HG03066 (cell line): Measurements from ENCODE around the gene BEND5.

Source experiments
- ATAC-seq: cut with Tn5 transposase; IDR thresholded peaks from one replicate; pipeline ENCODE4 v1.9.1; 2021; ENCODE audit warnings: low read depth; ENCODE audit not compliant: unreplicated experiment

BEND5 gene

GRCh38 chr1:48726557-48727215 is 50.0 kb downstream of the BEND5 start:
- no peak for ATAC-seq

GRCh38 chr1:48726139-48726538 is 50.6 kb downstream of the BEND5 start:
- ATAC-seq: no peak

GRCh38 chr1:48725341-48726046 is 51.2 kb downstream of the BEND5 start:
- ATAC-seq: no peak

GRCh38 chr1:48720929-48721328 is 55.8 kb downstream of the BEND5 start:
- ATAC-seq: no peak

GRCh38 chr1:48718705-48719104 is 58.0 kb downstream of the BEND5 start:
- ATAC-seq: no peak

- no peak for ATAC-seq
Observed at GRCh38 chr1:48718116-48718630, 58.5 kb downstream of the BEND5 start.

GRCh38 chr1:48717082-48717481 is 59.6 kb downstream of the BEND5 start:
- ATAC-seq: no peak

- ATAC-seq: no peak
Observed at GRCh38 chr1:48715921-48716320, 60.8 kb downstream of the BEND5 start.

- no peak for ATAC-seq
Observed at GRCh38 chr1:48710915-48711314, 65.8 kb downstream of the BEND5 start.

GRCh38 chr1:48710318-48710717 is 66.4 kb downstream of the BEND5 start:
- no peak for ATAC-seq

- ATAC-seq: no peak
Observed at GRCh38 chr1:48704736-48705135, 72.0 kb downstream of the BEND5 start.

- ATAC-seq: no peak
Observed at GRCh38 chr1:48701445-48701844, 75.2 kb downstream of the BEND5 start.

- peak; percentile 77 for ATAC-seq
Observed at GRCh38 chr1:48697066-48697707, 79.5 kb downstream of the BEND5 start.

- no peak for ATAC-seq
Observed at GRCh38 chr1:48695161-48695560, 81.5 kb downstream of the BEND5 start.

GRCh38 chr1:48693674-48694320 is 82.9 kb downstream of the BEND5 start:
- ATAC-seq: no peak

GRCh38 chr1:48693180-48693579 is 83.5 kb downstream of the BEND5 start:
- no peak for ATAC-seq

- ATAC-seq: no peak
Observed at GRCh38 chr1:48692235-48692634, 84.5 kb downstream of the BEND5 start.

- ATAC-seq: no peak
Observed at GRCh38 chr1:48691429-48692001, 85.2 kb downstream of the BEND5 start.

GRCh38 chr1:48688102-48688760 is 88.5 kb downstream of the BEND5 start:
- ATAC-seq: peak; percentile 66
